Motor neuron (in vitro differentiated cells): ENCODE measurements around the gene UCN2. TPM values are rescaled to one million over a fixed set of nuclear protein-coding genes. Genes with fewer than 3 reads are reported as not detected.

Experiments used
- ATAC-seq, 8 experiments: fragments of 200-7000 bp; cut with Tn5 transposase; replicated peaks in 6 of 8; 2 replicates each; pipeline ENCODE4 v1.8.0; 2021; ENCODE audit warnings: mild to moderate bottlenecking in 8 of 8, moderate library complexity in 8 of 8
- H3K27ac ChIP-seq, 2 donors: fragments of 250-450 bp; sonication (Bioruptor Pico); 2 replicates each; pipeline ENCODE4 v1.9.0; 2021; ENCODE audit warnings: antibody characterized with exemption in 2 of 2, mild to moderate bottlenecking in 2 of 2, moderate library complexity in 1 of 2
- H3K4me1 ChIP-seq, 2 donors: fragments of 250-450 bp; sonication (Bioruptor Pico); replicated peaks in 1 of 2; 2 replicates each; pipeline ENCODE4 v1.6.1; 2021; ENCODE audit warnings: antibody characterized with exemption in 2 of 2, mild to moderate bottlenecking in 2 of 2, moderate library complexity in 1 of 2
- H3K4me3 ChIP-seq, 5 donors: fragments of 250-450 bp; sonication (Bioruptor Pico); 2 replicates each; pipeline ENCODE4 v1.9.0; 2021; ENCODE audit warnings: antibody characterized with exemption in 5 of 5, mild to moderate bottlenecking in 5 of 5, moderate library complexity in 4 of 5
- WGBS, 10 experiments: fragments of 450-650 bp; shearing (Covaris generic); methylation state at CpG; one replicate each; pipeline ENCODE4 v1.0.0; 2022; 5-methylcytosine and 5-hydroxymethylcytosine counted together
- in situ Hi-C, 9 experiments: fragments of 400-800 bp; cut with MboI; loops; one replicate each; pipeline ENCODE4 v1.15.0; 2021; ENCODE audit warnings: low sequenced_read_pairs in 9 of 9, low pct_unique_long_range_greater_than_20kb in 2 of 9; ENCODE audit not compliant: unreplicated experiment in 9 of 9
- total RNA-seq, 8 experiments: library from RNA; unstranded; fragments of 300-600 nt; gene quantifications; 2 replicates each; pipeline versions ENCODE4 v1.2.3 to v1.2.4, GENCODE V29; 2022

Gene UCN2
- under 1 TPM; 0.11 to 0.66 (median 0.41) TPM for total RNA-seq

DNA sequence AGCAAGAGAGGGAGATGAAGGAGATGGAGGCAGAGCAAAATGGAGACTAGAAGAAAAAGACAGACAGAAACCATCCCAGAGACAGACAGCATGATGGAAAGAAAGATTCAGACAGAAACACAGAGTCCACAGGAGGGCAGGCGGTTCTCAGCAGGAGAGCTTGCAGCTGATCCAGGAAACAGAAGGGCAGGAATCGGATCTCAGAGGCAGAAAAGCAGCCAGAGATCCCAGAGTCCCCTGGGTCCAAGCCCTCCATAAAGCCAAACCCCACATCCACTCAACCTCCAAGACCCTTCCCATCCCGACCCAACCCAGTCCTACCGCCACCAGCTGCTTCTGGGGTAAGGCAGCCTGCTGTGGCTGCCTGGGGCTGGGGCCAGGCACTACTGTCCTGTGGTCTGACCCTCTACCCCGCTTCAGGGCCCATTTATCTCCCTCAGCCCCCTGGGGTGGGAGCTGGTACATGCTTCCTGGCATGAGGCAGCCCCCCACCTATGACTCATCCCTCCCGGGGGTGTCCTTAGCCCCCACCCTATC is at the start of gene UCN2:
TSS of gene UCN2 (minus strand) at position 400 of the 537 bp plus-strand sequence. CDS start 657 bp downstream, outside the sequence.
- Histone ChIP-seq H3K4me1 (peaks cover 32 to 43% of the 10 kb centered on the region in 2 donors), H3K4me3 (no peak within 1 kb of the TSS), H3K27ac (peak within 1 kb of the TSS; percentile 28 to 39)
- no peak for ATAC-seq
- in situ Hi-C loops, result no loop called here
- 50 to 90% (median 78%) methylated on average over 1 to 2 of the region's 6 CpGs; no CpG with 5 or more reads in 5 of the 10 experiments for WGBS, 10 experiments

GRCh38 chr3:48612309-48612708 is 48.7 kb upstream of the UCN2 start:
- ATAC-seq, result no peak
- 43 to 100% (median 67%) methylated on average over 1 of the region's 1 CpG; no CpG with 5 or more reads in 3 of the 10 experiments for WGBS, 10 experiments
- in situ Hi-C loops, result no loop called here
- no peak overlapping the region for H3K4me3 ChIP-seq
- H3K27ac ChIP-seq, result no peak overlapping the region
- H3K4me1 ChIP-seq, result peaks cover 6 to 8% of the 10 kb centered on the region in 2 donors

DNA sequence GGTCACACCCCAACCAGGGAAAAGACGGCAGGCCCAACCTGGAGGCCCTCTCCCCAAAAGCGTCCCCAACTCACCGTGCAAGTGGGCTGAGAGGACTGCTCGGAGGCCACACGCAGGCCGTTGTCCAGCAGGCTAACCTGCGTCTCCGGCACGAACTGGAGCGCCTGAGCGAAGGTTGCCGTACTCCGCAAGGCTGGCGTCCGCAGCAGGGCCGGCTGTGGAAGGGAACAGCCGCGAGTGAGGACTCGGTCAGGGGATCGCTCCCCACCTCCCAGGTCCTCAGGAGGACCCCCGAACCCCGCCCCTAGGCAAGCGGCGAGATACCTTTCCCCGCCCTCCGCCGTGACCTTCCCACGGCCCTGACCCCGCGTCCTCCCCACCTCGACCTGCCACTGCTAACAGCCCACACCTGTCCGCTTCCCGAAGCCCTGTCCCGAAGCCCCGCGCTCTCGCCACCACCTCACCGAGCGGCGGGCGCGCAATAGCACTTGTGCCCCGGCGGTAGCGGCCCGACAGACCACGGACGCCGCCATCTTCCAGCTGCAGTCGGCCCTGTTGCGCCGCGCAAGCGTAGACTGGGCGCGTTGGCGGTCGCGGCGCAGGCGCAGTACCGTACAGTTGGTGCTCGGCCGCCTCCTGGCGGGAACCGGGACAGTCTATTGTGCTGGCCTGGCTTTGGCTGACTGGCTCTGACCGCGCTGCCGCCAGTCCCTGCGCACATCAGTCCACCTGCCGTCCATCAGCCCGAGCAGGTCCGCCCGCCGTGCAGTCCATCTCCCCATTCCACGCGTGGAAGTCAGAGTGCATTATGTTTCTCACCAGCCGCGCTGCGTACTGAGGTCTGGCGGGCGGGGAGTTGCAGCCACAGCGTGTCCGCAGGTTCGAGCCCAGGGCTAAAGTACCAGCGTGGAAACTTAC is 45.8 kb upstream of the UCN2 start, which contains the start of gene UQCRC1:
TSS of gene UQCRC1 (minus strand) at position 559 of the 918 bp plus-strand sequence. CDS start at position 533, 26 bp downstream.
- 0 to 4% (median 0%) methylated on average over 1 to 20 of the region's 86 CpGs; no CpG with 5 or more reads in 4 of the 10 experiments for WGBS, 10 experiments
- in situ Hi-C loops, result no loop called here
- peak within 1 kb of the TSS; percentile 73 to 88 for H3K27ac ChIP-seq
- H3K4me3 ChIP-seq, result peak within 1 kb of the TSS; percentile 63 to 98 (median 82)
- peak; percentile 97 to 99 (median 98) for ATAC-seq
- peaks cover 6 to 8% of the 10 kb centered on the region in 2 donors for H3K4me1 ChIP-seq

DNA sequence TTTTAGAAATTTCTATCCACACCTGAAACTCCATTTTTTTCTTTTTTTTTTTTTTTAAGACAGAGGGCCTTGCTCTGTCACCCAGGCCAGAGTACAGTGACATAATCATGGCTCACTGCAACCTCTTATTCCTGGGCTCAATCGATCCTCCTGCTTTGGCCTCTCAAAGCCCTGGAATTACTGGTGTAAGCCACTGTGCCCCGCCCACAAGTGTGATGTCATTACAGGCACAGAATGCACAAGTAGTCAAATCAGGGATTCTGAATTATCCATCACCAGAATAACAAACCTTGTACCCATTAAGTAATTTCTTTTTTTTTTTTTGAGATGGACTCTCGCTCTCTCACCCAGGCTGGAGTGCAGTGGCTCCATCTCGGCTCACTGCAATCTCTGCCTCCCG is 43.9 kb upstream of the UCN2 start:
- in situ Hi-C loops, result no loop called here

DNA sequence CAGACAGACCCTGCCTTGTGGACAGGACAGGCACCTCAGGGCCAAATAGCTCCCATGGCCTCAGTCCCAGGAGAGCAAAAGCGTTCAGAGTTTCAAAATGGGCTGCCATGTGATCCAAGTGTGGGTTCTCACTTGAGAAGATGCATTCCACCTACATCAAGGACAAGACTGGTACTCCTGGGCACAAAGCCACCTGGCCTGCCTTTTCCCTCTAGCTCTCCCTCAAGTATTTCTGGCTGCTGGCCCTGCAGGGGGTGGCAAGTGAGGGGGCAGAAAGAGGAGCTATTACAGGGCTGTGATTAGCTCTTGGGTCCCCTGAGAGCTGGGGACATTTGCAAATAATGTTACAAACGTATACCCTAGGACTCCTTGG is 38.0 kb upstream of the UCN2 start:
- no peak overlapping the region for H3K27ac ChIP-seq
- ATAC-seq, result no peak
- in situ Hi-C loops, result no loop called here
- 40 to 100% (median 75%) methylated on average over 1 to 2 of the region's 2 CpGs; no CpG with 5 or more reads in 6 of the 10 experiments for WGBS, 10 experiments
- no peak overlapping the region for H3K4me3 ChIP-seq
- H3K4me1 ChIP-seq, result peaks cover 0 to under 1% of the 10 kb centered on the region in 2 donors

More for the DNA sequence above, 43.9 kb upstream of the UCN2 start:
- WGBS, 10 experiments, result 80 to 100% (median 94%) methylated on average over 1 to 3 of the region's 5 CpGs; no CpG with 5 or more reads in 1 of the 10 experiments
- Histone ChIP-seq H3K4me1 (peaks cover 6 to 8% of the 10 kb centered on the region in 2 donors), H3K4me3 (no peak overlapping the region), H3K27ac (no peak overlapping the region)
- no peak for ATAC-seq

DNA sequence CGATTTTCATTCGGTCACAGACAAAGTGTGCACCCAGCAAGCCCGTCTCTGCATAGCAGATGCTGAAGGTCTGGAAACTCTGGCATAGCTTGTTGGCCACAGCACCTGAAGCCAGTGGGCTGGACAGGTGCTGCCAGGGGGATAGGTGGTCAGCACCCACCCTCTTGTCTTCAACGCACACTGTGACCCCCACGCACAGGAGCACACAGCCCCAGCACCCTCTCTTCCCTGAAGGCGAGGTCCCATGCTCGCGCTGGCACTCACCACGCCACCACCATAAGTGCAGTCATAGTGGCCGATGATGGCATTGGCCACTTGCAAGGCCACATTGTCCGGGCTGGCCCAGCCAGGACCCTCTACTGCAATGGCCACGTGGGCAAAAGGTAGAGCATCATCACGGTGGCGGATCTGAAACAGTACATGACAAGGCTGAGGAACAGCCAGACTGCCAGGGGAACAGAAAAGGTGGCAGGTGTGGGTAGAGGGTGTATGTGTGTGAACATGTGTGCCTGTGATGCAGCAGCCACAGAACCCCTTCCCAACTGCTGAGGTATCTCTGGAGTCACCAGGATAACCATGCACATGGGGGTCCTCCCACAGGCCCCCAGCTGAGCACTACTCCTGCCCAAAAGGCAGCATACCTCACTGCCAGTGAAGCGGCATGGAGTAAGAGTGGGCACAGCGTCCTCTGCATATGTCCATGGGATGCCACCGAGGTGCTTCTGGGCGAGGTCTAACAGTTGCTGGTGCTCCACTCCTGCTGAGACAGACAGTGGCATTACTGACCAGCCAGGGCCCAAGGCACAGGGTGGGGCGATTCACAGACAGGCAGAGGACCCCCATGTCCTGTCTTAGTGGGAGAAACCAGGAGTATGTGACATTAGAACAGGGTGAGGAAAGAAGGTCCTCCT is 37.4 kb upstream of the UCN2 start:
- ATAC-seq, result no peak
- Histone ChIP-seq H3K4me3 (no peak overlapping the region), H3K4me1 (peaks cover 3 to 7% of the 10 kb centered on the region in 2 donors), H3K27ac (no peak overlapping the region)
- 71 to 100% (median 98%) methylated on average over 1 to 9 of the region's 19 CpGs; no CpG with 5 or more reads in 3 of the 10 experiments for WGBS, 10 experiments
- in situ Hi-C loops, result no loop called here

DNA sequence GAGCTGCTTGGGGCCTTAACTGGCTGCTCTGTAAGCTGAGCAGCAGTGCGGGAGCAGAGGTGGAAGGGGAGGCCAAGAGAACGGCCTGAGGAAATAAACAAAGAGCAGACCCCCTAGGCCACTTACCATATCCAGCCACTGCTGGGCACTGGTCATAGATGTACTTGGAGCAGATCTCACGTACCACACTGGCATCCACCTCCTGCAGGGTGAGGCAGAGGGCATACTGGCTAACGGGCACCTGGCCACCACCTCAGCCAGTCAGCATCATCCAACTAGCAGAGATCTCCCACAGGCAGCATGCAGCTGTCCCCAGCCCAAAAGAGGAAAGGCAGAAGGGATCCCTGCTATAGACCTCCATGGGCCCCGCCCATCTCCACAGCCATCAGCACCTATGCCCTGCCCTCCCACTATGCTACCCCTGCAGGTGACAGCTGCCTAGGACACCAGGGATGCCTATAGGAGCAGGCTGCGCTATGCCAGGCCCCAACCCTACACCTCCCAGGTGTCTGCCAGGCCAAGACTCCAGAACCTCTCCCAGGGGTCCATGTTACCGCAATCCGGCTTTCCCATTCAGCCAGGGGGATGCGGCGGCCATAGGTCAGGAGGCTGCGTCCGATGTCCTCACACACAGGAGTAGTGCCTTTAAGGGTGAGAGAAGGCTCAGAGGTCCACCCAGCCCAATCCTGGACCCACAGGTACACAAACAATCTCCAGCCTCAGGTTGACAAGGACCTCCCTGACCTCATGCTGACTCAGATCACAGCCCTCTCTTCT is 36.1 kb upstream of the UCN2 start:
- in situ Hi-C loops, result no loop called here
- 80 to 100% (median 88%) methylated on average over 1 to 5 of the region's 12 CpGs; no CpG with 5 or more reads in 5 of the 10 experiments for WGBS, 10 experiments
- ATAC-seq, result no peak
- H3K27ac ChIP-seq, result no peak overlapping the region
- H3K4me3 ChIP-seq, result no peak overlapping the region
- peaks cover 14% of the 10 kb centered on the region in 2 donors for H3K4me1 ChIP-seq

GRCh38 chr3:48599077-48599501 is 35.5 kb upstream of the UCN2 start:
- Histone ChIP-seq H3K4me3 (no peak overlapping the region), H3K4me1 (peaks cover 14% of the 10 kb centered on the region in 2 donors), H3K27ac (no peak overlapping the region)
- in situ Hi-C loops, result no loop called here
- 40 to 100% (median 96%) methylated on average over 1 to 4 of the region's 11 CpGs; no CpG with 5 or more reads in 7 of the 10 experiments for WGBS, 10 experiments
- no peak for ATAC-seq

GRCh38 chr3:48598323-48599076 is 34.9 kb upstream of the UCN2 start:
- in situ Hi-C loops, result no loop called here
- peak; percentile 55 to 86 (median 70) for ATAC-seq
- WGBS, 10 experiments, result 0 to 95% (median 56%) methylated on average over 1 to 3 of the region's 5 CpGs; no CpG with 5 or more reads in 4 of the 10 experiments

GRCh38 chr3:48597408-48597800 is 33.8 kb upstream of the UCN2 start:
- in situ Hi-C loops, result no loop called here
- no peak overlapping the region for H3K4me3 ChIP-seq
- WGBS, 10 experiments, result 55 to 100% (median 96%) methylated on average over 1 to 6 of the region's 6 CpGs; no CpG with 5 or more reads in 3 of the 10 experiments
- peaks cover 14% of the 10 kb centered on the region in 2 donors for H3K4me1 ChIP-seq
- no peak overlapping the region for H3K27ac ChIP-seq
- ATAC-seq, result no peak

More at GRCh38 chr3:48598323-48599076, 34.9 kb upstream of the UCN2 start:
- Histone ChIP-seq H3K27ac (no peak overlapping the region), H3K4me1 (peaks cover 14% of the 10 kb centered on the region in 2 donors), H3K4me3 (no peak overlapping the region)

DNA sequence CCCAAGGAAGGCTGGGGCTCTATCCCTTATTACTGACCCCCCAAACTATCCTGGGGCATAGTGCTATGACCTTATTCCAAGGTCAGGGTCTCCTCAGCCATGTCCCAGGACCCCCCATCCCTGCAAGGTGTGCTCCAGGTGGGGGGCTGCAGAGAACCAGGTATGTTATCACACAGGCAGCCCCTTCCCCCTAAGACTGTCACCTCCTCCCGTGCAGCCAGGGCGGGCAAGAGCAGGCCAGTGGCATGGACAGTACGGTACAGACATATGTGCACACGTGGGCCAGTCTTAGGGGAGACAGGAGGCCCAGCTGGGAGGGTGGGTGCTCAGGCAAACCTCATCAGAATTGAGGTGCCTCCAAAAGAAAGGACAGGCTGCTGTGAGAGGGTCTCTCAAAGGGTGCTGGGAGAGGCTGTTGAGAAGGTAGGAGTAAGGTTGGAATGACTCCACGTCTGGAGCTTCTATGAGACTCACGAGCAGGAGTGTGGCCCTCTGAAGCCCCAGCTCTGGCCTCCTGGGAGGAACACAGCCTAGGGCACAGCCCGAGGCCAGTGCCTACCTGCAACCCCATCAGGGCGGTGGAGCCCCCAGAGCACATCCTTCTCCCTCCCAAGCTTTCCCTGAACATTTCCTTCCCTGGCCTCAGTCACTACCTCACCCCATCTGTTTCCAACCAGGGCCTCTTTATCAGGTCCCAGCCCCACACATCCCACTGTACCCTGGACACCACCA is 33.3 kb upstream of the UCN2 start:
- H3K4me1 ChIP-seq, result peaks cover 14% of the 10 kb centered on the region in 2 donors
- WGBS, 10 experiments, result 80 to 100% (median 100%) methylated on average over 1 to 4 of the region's 8 CpGs; no CpG with 5 or more reads in 4 of the 10 experiments
- no peak for ATAC-seq

More for the DNA sequence above, 33.3 kb upstream of the UCN2 start:
- in situ Hi-C loops, result no loop called here
- H3K27ac ChIP-seq, result no peak overlapping the region
- H3K4me3 ChIP-seq, result no peak overlapping the region
